Activated naive CD4-positive, alpha-beta T cell treated with anti-CD3 and anti-CD28 coated beads, Interleukin-2, amount 50 U/mL, for 16 hours (primary cell): ENCODE measurements around the gene RAB7B.
"Not testable (repeated sequence)": the region's sequence is repeated elsewhere in the genome, so short reads cannot be mapped to it uniquely, and the experiment has no call there.

Experiments
- DNase-seq: peaks from one replicate; pipeline ENCODE4 v3.0.0-alpha.2; 2020

The RAB7B gene

GRCh38 chr1:206021626-206022365, 18.6 kb upstream of the RAB7B start:
- no peak for DNase-seq

GRCh38 chr1:206021008-206021625, 17.9 kb upstream of the RAB7B start:
- DNase-seq, result no peak

DNA sequence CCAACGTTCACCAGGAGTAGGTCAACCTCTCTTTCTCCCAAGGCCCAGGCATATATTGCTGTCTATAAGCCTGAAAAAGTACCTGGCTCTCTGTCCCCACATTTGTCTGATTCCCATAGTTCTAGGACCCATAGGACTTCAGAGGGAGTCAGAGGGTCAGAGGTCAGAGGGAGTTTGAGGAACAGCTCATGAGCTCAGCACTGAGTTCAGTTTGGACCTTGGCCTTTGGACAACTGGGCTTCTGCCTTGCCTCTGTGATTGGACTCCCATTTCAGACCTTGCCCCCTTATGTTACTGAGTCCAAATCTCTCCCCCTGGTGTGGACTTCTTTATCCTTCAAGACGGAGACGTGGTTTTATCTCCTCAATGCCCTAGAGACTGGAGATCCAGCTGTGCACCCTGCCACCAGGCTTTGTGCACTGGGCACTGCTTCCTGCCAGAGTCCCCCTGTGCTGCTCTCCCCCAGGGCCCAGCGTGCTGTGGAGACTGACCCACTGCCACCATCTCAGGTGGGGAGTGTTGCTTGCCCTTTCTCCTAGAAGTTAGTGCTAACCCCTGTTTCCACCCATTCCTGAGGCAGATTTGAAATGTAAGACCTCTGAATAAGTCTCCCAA, 17.3 kb upstream of the RAB7B start:
- no peak for DNase-seq

DNA sequence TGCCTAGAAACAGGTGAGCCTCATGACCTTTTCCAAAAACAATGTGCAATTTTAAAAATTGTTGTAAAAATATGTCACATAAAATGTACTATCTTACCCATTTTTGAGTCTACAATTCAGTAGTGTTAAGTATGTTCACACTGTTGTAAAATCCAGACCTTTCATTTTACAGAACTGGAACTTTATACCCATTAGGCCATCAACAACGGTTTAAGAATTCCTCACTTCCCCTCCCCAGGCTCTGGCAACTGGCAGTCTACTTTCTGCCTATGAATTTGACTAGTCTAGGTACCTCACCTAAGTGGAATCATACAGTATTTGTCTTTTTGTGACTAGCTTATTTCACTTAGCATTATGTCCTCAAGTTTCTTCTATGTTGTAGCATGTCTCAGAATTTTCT, 11.9 kb upstream of the RAB7B start:
- no peak for DNase-seq

DNA sequence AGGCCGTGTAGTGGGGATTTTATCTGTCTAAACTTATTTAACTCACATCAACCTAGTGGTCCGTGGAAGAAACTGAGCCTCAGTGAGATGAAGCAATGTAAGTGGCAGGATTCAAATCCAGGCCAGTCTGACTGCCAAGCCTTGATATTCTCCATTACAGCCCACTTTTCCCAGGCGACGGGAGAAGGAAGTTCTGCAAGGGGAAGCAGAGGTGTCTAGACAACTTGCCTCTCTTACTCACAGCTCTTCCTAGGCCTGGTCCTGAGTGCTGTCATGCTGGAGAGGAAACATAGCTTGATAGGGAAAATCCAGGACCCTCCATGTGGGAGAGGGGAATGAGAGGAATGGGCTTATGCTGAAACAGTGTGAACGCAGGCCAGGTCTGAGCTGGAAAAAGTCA, 11.4 kb upstream of the RAB7B start:
- DNase-seq, result no peak

GRCh38 chr1:206013026-206013795, 10.0 kb upstream of the RAB7B start:
- no peak for DNase-seq

GRCh38 chr1:206012086-206012859, 9.1 kb upstream of the RAB7B start:
- DNase-seq, result no peak

DNA sequence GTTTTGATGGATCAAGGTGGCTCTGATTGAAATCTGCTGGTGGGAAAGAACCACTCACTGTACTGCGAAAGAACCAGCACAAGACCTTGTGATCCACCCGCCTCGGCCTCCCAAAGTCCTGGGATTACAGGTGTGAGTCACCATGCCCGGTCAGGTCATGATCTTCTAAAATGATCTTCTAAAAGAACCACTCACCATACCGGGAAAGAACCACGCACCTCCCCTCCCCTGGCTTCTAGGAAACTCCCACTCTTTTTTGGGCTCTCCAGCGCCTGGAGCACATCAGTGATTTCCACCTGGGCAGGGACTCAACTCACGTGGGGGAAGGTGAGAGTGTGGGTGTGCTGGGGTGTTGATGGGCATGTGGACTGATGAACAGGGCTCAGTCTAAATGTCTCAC, 7.9 kb upstream of the RAB7B start:
- DNase-seq, result no peak

GRCh38 chr1:206010060-206010459, 6.9 kb upstream of the RAB7B start:
- DNase-seq, result no peak

DNA sequence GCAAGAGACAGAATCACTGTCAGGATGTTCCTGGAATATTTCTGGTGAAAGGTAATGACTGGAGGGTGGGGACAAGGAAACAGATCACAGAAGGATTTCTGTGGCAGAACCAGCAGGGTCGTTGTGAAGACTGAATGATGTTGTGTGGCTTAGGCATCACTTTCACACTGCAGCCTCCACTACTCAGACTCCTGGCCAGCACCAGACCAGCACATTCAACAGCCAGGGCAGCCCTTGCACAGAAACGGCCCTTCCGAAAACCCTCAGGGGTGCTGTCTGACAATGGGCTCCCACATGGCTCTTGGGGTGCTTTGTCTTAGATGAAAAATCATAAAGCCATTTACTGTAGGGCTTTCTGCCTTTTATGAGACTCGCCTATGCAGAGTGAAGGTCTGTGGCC, 3.8 kb upstream of the RAB7B start:
- DNase-seq, result no peak

DNA sequence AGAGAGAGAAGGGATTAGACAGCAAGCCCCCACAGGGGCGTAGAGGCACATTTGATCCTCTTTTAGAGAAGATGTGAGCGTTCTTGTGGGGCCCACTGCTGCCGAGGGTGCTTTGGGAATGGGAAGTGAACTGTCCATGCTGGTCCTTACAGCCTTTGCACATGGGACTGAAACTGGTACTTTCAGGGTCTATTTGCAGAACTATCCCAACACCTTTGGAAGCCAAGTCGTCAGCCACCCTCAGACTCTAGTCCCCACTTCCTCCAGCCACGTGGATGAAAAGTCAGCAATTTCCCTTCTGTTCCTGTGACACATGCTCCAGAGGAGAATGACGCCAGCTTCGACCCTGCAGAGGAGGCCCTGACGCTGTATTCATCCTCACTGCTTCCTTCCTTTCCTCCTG, 2.6 kb upstream of the RAB7B start:
- DNase-seq, result no peak

GRCh38 chr1:206005234-206005633, 2.0 kb upstream of the RAB7B start:
- no peak for DNase-seq

GRCh38 chr1:206004826-206005225, 1.6 kb upstream of the RAB7B start:
- no peak for DNase-seq

- DNase-seq, result no peak
Observed at GRCh38 chr1:206003854-206004800, 932 bp upstream of the RAB7B start.

- no peak for DNase-seq
Observed at GRCh38 chr1:206002160-206002559, 1.0 kb downstream of the RAB7B start.

DNA sequence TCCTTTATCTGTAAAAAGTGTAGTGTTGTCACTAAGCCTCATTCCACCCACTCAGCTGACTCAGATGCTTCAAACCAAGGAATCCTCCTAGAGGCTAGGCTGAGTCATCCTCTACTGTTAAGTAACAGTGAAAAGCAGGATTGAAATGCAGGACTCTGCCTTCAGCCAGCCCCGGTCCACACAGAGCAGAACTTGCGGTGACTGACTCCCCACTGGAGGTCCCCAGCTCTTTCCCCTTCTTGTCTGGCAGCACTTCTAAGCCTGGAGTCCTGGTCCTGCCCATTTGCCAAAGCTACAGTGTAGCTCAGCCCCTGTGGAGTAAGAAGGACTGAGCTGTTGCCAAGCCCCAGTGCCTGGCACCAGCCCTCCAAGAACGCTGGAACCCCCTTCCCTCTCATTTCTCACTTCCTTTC, 1.7 kb downstream of the RAB7B start:
- DNase-seq, result peak; percentile 32

GRCh38 chr1:206000641-206001339, 2.4 kb downstream of the RAB7B start:
- no peak for DNase-seq

DNA sequence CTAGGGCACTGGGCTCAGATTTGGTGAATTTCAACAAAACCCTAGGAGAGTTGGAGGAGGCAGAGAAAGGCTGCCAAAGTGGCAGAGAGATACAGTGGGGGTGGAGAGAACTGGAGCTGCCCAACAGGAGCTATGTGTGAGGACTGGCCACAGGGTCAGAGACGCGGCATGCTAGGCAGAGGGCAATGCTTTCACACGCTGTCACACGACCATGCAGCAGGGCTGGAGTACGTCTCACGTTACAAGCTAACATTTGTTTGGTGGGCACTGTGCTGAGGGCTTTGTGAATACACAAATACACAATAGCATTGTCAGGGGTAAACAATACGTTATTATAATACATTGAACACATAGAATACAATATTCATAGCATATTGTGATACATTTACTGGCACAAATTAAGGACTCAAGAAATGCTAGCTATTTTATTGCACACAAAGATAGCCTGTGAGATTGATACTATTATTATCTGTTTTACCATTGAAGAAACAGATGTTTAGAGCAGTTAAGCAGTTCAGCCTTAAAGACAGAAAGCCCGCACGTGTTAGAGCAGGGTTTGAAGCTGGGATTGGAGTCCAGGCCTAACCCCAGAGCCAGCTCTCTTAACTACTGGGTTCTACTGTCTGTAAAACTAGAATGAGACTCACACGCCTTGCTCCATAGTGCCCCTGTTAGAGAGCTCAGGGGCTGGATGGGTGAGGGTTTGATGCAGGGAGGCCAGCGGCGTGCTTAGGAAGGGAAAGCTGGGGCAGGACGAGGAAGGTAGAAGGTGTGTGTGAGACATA, 4.5 kb downstream of the RAB7B start:
- DNase-seq, result no peak

DNA sequence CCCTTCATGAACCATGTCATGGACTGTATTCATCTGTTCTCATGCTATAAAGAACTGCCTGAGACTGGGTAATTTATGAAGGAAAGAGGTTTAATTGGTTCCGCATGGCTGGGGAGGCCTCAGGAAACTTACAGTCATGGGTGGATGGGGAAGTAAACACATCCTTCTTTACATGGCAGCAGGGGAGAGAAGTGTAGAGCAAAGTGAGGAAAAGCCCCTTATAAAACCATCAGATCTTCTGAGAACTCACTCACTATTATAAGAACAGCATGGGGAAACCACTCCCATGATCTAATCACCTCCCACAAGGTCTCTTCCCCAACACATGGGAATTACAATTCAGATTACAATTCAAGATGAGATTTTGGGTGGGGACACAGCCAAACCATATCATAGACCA, 6.6 kb downstream of the RAB7B start:
- DNase-seq, result not testable (repeated sequence)

- DNase-seq, result no peak
Observed at GRCh38 chr1:205994346-205994745, 8.8 kb downstream of the RAB7B start.
